H1 (cell line): ENCODE data around the gene LRRC4C. TPM values are rescaled to one million over a fixed set of nuclear protein-coding genes. Genes with fewer than 3 reads are reported as not detected.

Source experiments
- CTCF ChIA-PET: fragments of 300-600 bp; sonication (Branson Sonifier 250); formaldehyde crosslinking; loops from one replicate; lab custom pipeline; 2021; ENCODE audit not compliant: partially characterized antibody; lab: Charles Lee
- POLR2A ChIA-PET: fragments of 300-600 bp; sonication (Branson Sonifier 250); formaldehyde crosslinking; loops from one replicate; lab custom pipeline; 2021; ENCODE audit warnings: inconsistent platforms; ENCODE audit not compliant: partially characterized antibody; lab: Charles Lee
- DNase-seq, 2 experiments: peaks; one replicate each; pipeline versions ENCODE4 v3.0.0 to v3.0.0-alpha.2; 2010 to 2022; ENCODE audit warnings: low spot score in 2 of 2, low read depth in 1 of 2, mixed read lengths in 1 of 2
- FAIRE-seq: peaks from 2 replicates; lab custom pipeline; 2011; peaks lifted over from hg19 to GRCh38; lab: Jason Lieb, UNC
- H2AFZ ChIP-seq: 2 replicates; pipeline ENCODE4 v1.8.1; 2012; ENCODE audit warnings: low read length, inconsistent platforms
- H2AK5ac ChIP-seq: 2 replicates; pipeline ENCODE4 v1.6.1; 2013; ENCODE audit warnings: low read depth, low read length
- H2BK120ac ChIP-seq: replicated peaks from 2 replicates; pipeline ENCODE3; 2013; ENCODE audit warnings: low read depth, low read length, inconsistent platforms
- H2BK12ac ChIP-seq: 2 replicates; pipeline ENCODE4 v1.6.1; 2013; ENCODE audit warnings: low read depth, low read length
- H2BK15ac ChIP-seq: 2 replicates; pipeline ENCODE4 v1.6.1; 2013; ENCODE audit warnings: low read length
- H2BK20ac ChIP-seq: 2 replicates; pipeline ENCODE4 v1.6.1; 2013; ENCODE audit warnings: low read length
- H2BK5ac ChIP-seq: 2 replicates; pipeline ENCODE4 v1.6.1; 2013; ENCODE audit warnings: low read depth, low read length
- H3K14ac ChIP-seq: 2 replicates; pipeline ENCODE4 v1.6.1; 2013; ENCODE audit warnings: inconsistent platforms; ENCODE audit not compliant: insufficient read length
- H3K18ac ChIP-seq: 2 replicates; pipeline ENCODE4 v1.6.1; 2013; ENCODE audit warnings: low read length; ENCODE audit errors: extremely low read depth
- H3K23ac ChIP-seq: 2 replicates; pipeline ENCODE4 v1.6.1; 2013; ENCODE audit warnings: inconsistent platforms; ENCODE audit not compliant: insufficient read length
- H3K23me2 ChIP-seq: 2 replicates; pipeline ENCODE4 v1.6.1; 2013; ENCODE audit warnings: low read depth, low read length
- H3K27ac ChIP-seq: 2 replicates; pipeline ENCODE4 v1.6.1; 2011; ENCODE audit warnings: low read depth, low read length, inconsistent platforms
- H3K27me3 ChIP-seq, 4 experiments: replicated peaks in 1 of 4; 1 replicate in 1 of 4; 2 replicates in 3 of 4; pipeline versions ENCODE4 v1.6.1 to v1.8.1; 2011 to 2013; ENCODE audit warnings: low read length in 3 of 4, mild to moderate bottlenecking in 3 of 4, inconsistent platforms in 2 of 4, mixed read lengths in 2 of 4, moderate library complexity in 1 of 4; ENCODE audit not compliant: control insufficient read depth in 3 of 4, insufficient read depth in 3 of 4; ENCODE audit errors: extremely low read depth in 1 of 4
- H3K36me3 ChIP-seq, 4 experiments: 2 replicates each; pipeline versions ENCODE4 v1.6.1 to v1.8.1; 2011 to 2013; ENCODE audit warnings: mild to moderate bottlenecking in 4 of 4, low read length in 3 of 4, moderate library complexity in 2 of 4, control low read depth in 1 of 4, inconsistent platforms in 1 of 4; ENCODE audit not compliant: insufficient read depth in 4 of 4, control insufficient read depth in 2 of 4
- H3K4ac ChIP-seq: replicated peaks from 2 replicates; pipeline ENCODE3; 2013; ENCODE audit warnings: low read length, low read depth, mixed read lengths, inconsistent platforms; ENCODE audit not compliant: insufficient read length
- H3K4me1 ChIP-seq, 4 experiments: replicated peaks in 1 of 4; 1 replicate in 1 of 4; 2 replicates in 3 of 4; pipeline versions ENCODE4 v1.6.1 to v1.8.1; 2011 to 2013; ENCODE audit warnings: low read length in 3 of 4, inconsistent platforms in 2 of 4, mixed read lengths in 1 of 4; ENCODE audit not compliant: insufficient read depth in 4 of 4, control insufficient read depth in 3 of 4
- H3K4me2 ChIP-seq, 2 experiments: 2 replicates each; pipeline versions ENCODE4 v1.6.1 to v1.8.1; 2011 to 2013; ENCODE audit warnings: low read depth in 2 of 2, low read length in 2 of 2, control low read depth in 1 of 2, inconsistent platforms in 1 of 2, mild to moderate bottlenecking in 1 of 2; ENCODE audit not compliant: insufficient read depth in 1 of 2
- H3K4me3 ChIP-seq, 4 experiments: fragments of 200-600, 300-600 bp in 1 of 4; sonication (generic), shearing (Covaris generic), sonication (Bioruptor Twin) in 1 of 4; 2 replicates each; pipeline versions ENCODE4 v1.5.1 to v1.8.1; 2011 to 2016; ENCODE audit warnings: low read length in 4 of 4, low read depth in 3 of 4, control low read depth in 2 of 4, inconsistent platforms in 2 of 4, mild to moderate bottlenecking in 2 of 4, mixed read lengths in 1 of 4, moderate library complexity in 1 of 4; ENCODE audit not compliant: insufficient read depth in 2 of 4; ENCODE audit errors: extremely low read depth in 1 of 4
- H3K56ac ChIP-seq: replicated peaks from 2 replicates; pipeline ENCODE3; 2013; ENCODE audit warnings: low read depth, mild to moderate bottlenecking, mixed read lengths, low read length, inconsistent platforms; ENCODE audit not compliant: insufficient read length
- H3K79me1 ChIP-seq: 2 replicates; pipeline ENCODE4 v1.6.1; 2013; ENCODE audit warnings: low read depth, low read length, control low read depth
- H3K79me2 ChIP-seq, 2 experiments: 2 replicates each; pipeline versions ENCODE4 v1.6.1 to v1.8.1; 2012 to 2013; ENCODE audit warnings: low read length in 2 of 2, mild to moderate bottlenecking in 2 of 2, inconsistent platforms in 1 of 2; ENCODE audit not compliant: insufficient read depth in 2 of 2, control insufficient read depth in 1 of 2
- H3K9ac ChIP-seq, 4 experiments: replicated peaks in 1 of 4; 1 replicate in 1 of 4; 2 replicates in 3 of 4; pipeline versions ENCODE4 v1.6.1 to v1.8.1; 2011 to 2013; ENCODE audit warnings: low read depth in 3 of 4, low read length in 3 of 4, control low read depth in 2 of 4, mild to moderate bottlenecking in 2 of 4, moderate library complexity in 2 of 4, inconsistent platforms in 1 of 4; ENCODE audit errors: extremely low read depth in 1 of 4
- H3K9me3 ChIP-seq, 2 experiments: 2 replicates each; pipeline versions ENCODE4 v1.6.1 to v1.8.1; 2012 to 2013; ENCODE audit warnings: mild to moderate bottlenecking in 2 of 2, moderate library complexity in 2 of 2, control low read depth in 1 of 2, inconsistent platforms in 1 of 2, low read depth in 1 of 2, low read length in 1 of 2, mixed read lengths in 1 of 2; ENCODE audit not compliant: insufficient read depth in 2 of 2
- H4K20me1 ChIP-seq, 2 experiments: replicated peaks in 1 of 2; 2 replicates each; pipeline versions ENCODE3 to v1.8.1; 2011 to 2013; ENCODE audit warnings: inconsistent platforms in 2 of 2, low read length in 2 of 2, mild to moderate bottlenecking in 1 of 2; ENCODE audit not compliant: insufficient read depth in 2 of 2, control insufficient read depth in 1 of 2
- H4K5ac ChIP-seq: 2 replicates; pipeline ENCODE4 v1.6.1; 2013; ENCODE audit warnings: low read length, low read depth, mixed read lengths, inconsistent platforms; ENCODE audit not compliant: insufficient read length
- H4K8ac ChIP-seq: 2 replicates; pipeline ENCODE4 v1.8.0; 2013; ENCODE audit warnings: mild to moderate bottlenecking, moderate library complexity, low read length, inconsistent platforms; ENCODE audit not compliant: insufficient read depth; ENCODE audit errors: extremely low read depth
- H4K91ac ChIP-seq: replicated peaks from 2 replicates; pipeline ENCODE3; 2013; ENCODE audit warnings: low read length, mixed read lengths, inconsistent platforms; ENCODE audit not compliant: insufficient read length
- BRCA1 ChIP-seq: IDR thresholded peaks from 2 replicates; pipeline ENCODE4 v1.6.1; 2012; ENCODE audit warnings: low read depth, low read length, improper control_type of control experiment
- EP300 ChIP-seq, 2 experiments: IDR thresholded peaks; 1 replicate in 1 of 2; 2 replicates in 1 of 2; pipeline ENCODE4 v1.6.1; 2011 to 2012; ENCODE audit warnings: low read depth in 2 of 2, low read length in 2 of 2, mild to moderate bottlenecking in 2 of 2, borderline replicate concordance in 1 of 2, inconsistent platforms in 1 of 2, moderate library complexity in 1 of 2
- EZH2 ChIP-seq: fragments of 200-600 bp; sonication (generic); IDR thresholded peaks from 2 replicates; pipeline ENCODE4 v1.7.1; 2012; ENCODE audit warnings: low read depth, mild to moderate bottlenecking, moderate library complexity, low read length, inconsistent platforms; ENCODE audit not compliant: severe bottlenecking
- HDAC2 ChIP-seq, 2 experiments: fragments of 300-600 bp in 1 of 2; sonication (generic) in 1 of 2; IDR thresholded peaks; 2 replicates each; pipeline ENCODE4 v1.6.1; 2011 to 2012; ENCODE audit warnings: low read depth in 2 of 2, low read length in 2 of 2, mild to moderate bottlenecking in 2 of 2, moderate library complexity in 2 of 2, borderline replicate concordance in 1 of 2, inconsistent platforms in 1 of 2
- NRF1 ChIP-seq: IDR thresholded peaks from 2 replicates; pipeline ENCODE4 v1.6.1; 2011; ENCODE audit warnings: mild to moderate bottlenecking, low read depth, low read length, improper control_type of control experiment
- POU5F1 ChIP-seq: IDR thresholded peaks from 2 replicates; pipeline ENCODE4 v1.6.1; 2011; ENCODE audit warnings: low read depth, mild to moderate bottlenecking, low read length, moderate library complexity
- RXRA ChIP-seq: IDR thresholded peaks from 2 replicates; pipeline ENCODE4 v1.6.1; 2011; ENCODE audit warnings: low read depth, mild to moderate bottlenecking, low read length, moderate library complexity; ENCODE audit not compliant: insufficient read depth
- SAP30 ChIP-seq: fragments of 300-600 bp; sonication (generic); IDR thresholded peaks from 2 replicates; pipeline ENCODE4 v1.7.1; 2012; ENCODE audit warnings: low read length, moderate library complexity, mild to moderate bottlenecking, inconsistent platforms; ENCODE audit not compliant: insufficient read depth, insufficient replicate concordance
- SRF ChIP-seq: IDR thresholded peaks from 2 replicates; pipeline ENCODE4 v1.6.1; 2011; ENCODE audit warnings: mild to moderate bottlenecking, low read depth, low read length, moderate library complexity
- WGBS, 2 experiments: shearing (Covaris generic) in 1 of 2; methylation state at CpG; one replicate each; pipeline versions ENCODE4 v1.1.6 to v1.1.7; 2013 to 2015; ENCODE audit warnings: low lambda C conversion rate in 2 of 2, mixed read lengths in 2 of 2, inconsistent platforms in 1 of 2, low coverage in 1 of 2, missing lambda C conversion rate in 1 of 2; ENCODE audit not compliant: insufficient replicate concordance in 2 of 2, insufficient coverage in 1 of 2, insufficient read length in 1 of 2; ENCODE audit errors: extremely low coverage in 1 of 2, missing lambda C conversion rate in 1 of 2; 5-methylcytosine and 5-hydroxymethylcytosine counted together
- polyA plus RNA-seq, 7 experiments: library from polyadenylated mRNA; depleted of rRNA in 3 of 7; stranded (reverse) in 5 of 7; unstranded in 2 of 7; fragments of >200 nt in 5 of 7; fragments of 200-250 nt in 2 of 7; gene quantifications; 1 replicate in 5 of 7; 2 replicates in 1 of 7; 4 replicates in 1 of 7; pipeline versions ENCODE4 v1.2.1 to v1.2.3, GENCODE V29; 2011 to 2013; ENCODE audit warnings: missing spikeins in 2 of 7, mixed read lengths in 2 of 7
- total RNA-seq: library from RNA; stranded (reverse); fragmentation: NEBNext Ultra II Directional; extraction: Animal tissue kit (Norgen Biotek cat#: 25700); gene quantifications from 2 replicates; pipeline ENCODE4 v1.2.1, GENCODE V29; 2021
- TF ChIP-seq, protein P1 (sequence below): IDR thresholded peaks from 2 replicates; pipeline ENCODE4 v1.6.1; 2011; ENCODE audit warnings: low read depth, mild to moderate bottlenecking, low read length; ENCODE audit not compliant: insufficient read depth
- TF ChIP-seq, protein P2 (sequence below): IDR thresholded peaks from 2 replicates; pipeline ENCODE4 v1.6.1; 2012; ENCODE audit warnings: low read length, inconsistent platforms

The LRRC4C gene
- total and polyA plus RNA-seq, 2 of the 8 experiments (the other 6 are each of a cell fraction or from before 2014, with no cell fraction given): 0.23 to 2.2 TPM

DNA sequence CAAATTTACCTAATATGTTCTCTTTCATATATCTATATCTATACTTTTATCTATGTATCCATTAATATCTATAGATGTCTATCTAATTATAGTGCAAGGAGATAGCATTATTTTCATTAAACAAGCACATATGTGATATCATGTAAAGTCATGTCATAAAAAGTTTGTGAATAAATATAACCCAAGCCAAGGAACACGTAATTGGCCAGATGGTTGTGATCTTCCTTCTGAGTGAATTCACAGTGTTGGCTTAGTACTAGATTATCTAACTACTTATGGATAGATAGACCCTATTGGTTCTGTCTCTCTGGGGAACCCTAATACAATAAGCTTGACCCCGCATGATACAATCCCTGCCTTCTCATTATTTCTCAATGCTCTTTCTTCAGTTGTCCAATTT, 484.4 kb downstream of the LRRC4C start:
- WGBS, 2 experiments: 94% methylated on average over 2 of the region's 2 CpGs; no CpG with 5 or more reads in 1 of the 2 experiments
- H4K5ac ChIP-seq: no peak overlapping the region
- H4K20me1 ChIP-seq: no peaks in the 10 kb centered on the region
- no peak overlapping the region for H3K4me2 ChIP-seq
- H3K18ac ChIP-seq: no peak overlapping the region
- POLR2A ChIA-PET: no interaction called here
- H2BK15ac ChIP-seq: no peak overlapping the region
- H2AK5ac ChIP-seq: no peak overlapping the region
- H2AFZ ChIP-seq: no peak overlapping the region
- H2BK5ac ChIP-seq: no peak overlapping the region
- no peaks in the 10 kb centered on the region for H3K4me1 ChIP-seq
- H3K36me3 ChIP-seq: no peaks in the 10 kb centered on the region
- no peak overlapping the region for H2BK120ac ChIP-seq
- no peaks in the 10 kb centered on the region for H3K23me2 ChIP-seq
- no peak overlapping the region for H2BK12ac ChIP-seq
- no peak overlapping the region for H3K56ac ChIP-seq
- no peak for DNase-seq
- H3K23ac ChIP-seq: no peak overlapping the region
- no peaks in the 10 kb centered on the region for H3K79me1 ChIP-seq
- no peak overlapping the region for H3K4ac ChIP-seq
- no peak overlapping the region for H4K8ac ChIP-seq
- no peak overlapping the region for H3K27ac ChIP-seq
- no peaks in the 10 kb centered on the region for H3K27me3 ChIP-seq
- peaks cover 7 to 11% of the 10 kb centered on the region in 2 experiments for H3K9me3 ChIP-seq
- no peak overlapping the region for H3K9ac ChIP-seq
- CTCF ChIA-PET: interaction anchor here (0.9 kb wide), 1 partner anchor 12 kb away, joined by 3 read pairs; no protein-coding TSS in a partner anchor
- no peak overlapping the region for H4K91ac ChIP-seq
- H3K79me2 ChIP-seq: no peaks in the 10 kb centered on the region
- H2BK20ac ChIP-seq: no peak overlapping the region
- no peak overlapping the region for H3K14ac ChIP-seq
- H3K4me3 ChIP-seq: no peak overlapping the region
- FAIRE-seq: no peak
- no peak for TF ChIP-seq EP300 (IDR thresholded peaks at IDR 0.05; ENCODE audit: borderline replicate concordance in 1 of 2, low read depth in 2 of 2, low read length in 2 of 2)
- TF ChIP-seq EZH2: no peak
- TF ChIP-seq, protein P1, sequence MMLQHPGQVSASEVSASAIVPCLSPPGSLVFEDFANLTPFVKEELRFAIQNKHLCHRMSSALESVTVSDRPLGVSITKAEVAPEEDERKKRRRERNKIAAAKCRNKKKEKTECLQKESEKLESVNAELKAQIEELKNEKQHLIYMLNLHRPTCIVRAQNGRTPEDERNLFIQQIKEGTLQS: no peak
- no peak for TF ChIP-seq HDAC2 (IDR thresholded peaks at IDR 0.05; ENCODE audit: borderline replicate concordance in 1 of 2, low read depth in 2 of 2, low read length in 2 of 2)
- no peak for TF ChIP-seq SAP30
- no peak for TF ChIP-seq NRF1
- TF ChIP-seq POU5F1: no peak
- TF ChIP-seq BRCA1: no peak
- TF ChIP-seq RXRA: no peak
- no peak for TF ChIP-seq SRF
- TF ChIP-seq, protein P2, sequence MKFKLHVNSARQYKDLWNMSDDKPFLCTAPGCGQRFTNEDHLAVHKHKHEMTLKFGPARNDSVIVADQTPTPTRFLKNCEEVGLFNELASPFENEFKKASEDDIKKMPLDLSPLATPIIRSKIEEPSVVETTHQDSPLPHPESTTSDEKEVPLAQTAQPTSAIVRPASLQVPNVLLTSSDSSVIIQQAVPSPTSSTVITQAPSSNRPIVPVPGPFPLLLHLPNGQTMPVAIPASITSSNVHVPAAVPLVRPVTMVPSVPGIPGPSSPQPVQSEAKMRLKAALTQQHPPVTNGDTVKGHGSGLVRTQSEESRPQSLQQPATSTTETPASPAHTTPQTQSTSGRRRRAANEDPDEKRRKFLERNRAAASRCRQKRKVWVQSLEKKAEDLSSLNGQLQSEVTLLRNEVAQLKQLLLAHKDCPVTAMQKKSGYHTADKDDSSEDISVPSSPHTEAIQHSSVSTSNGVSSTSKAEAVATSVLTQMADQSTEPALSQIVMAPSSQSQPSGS: no peak
